Thymus (tissue), 11 donors: Measurements from ENCODE around the gene WFDC13. TPM values are rescaled to one million over a fixed set of nuclear protein-coding genes. Genes with fewer than 3 reads are reported as not detected.
"Not testable (repeated sequence)": the region's sequence is repeated elsewhere in the genome, so short reads cannot be mapped to it uniquely, and the experiment has no call there.

Source experiments
- DNase-seq, 9 donors: peaks; one replicate each; pipeline ENCODE4 v3.0.0-alpha.2; 2013; ENCODE audit warnings: low spot score in 9 of 9, low read depth in 6 of 9, missing footprints in 1 of 9
- H3K27ac ChIP-seq, 2 donors: one replicate each; pipeline ENCODE4 v1.5.1; 2013; ENCODE audit warnings: control low read depth in 1 of 2, low read depth in 1 of 2, low read length in 1 of 2, mild to moderate bottlenecking in 1 of 2, moderate library complexity in 1 of 2
- H3K27me3 ChIP-seq, 2 donors: one replicate each; pipeline ENCODE4 v1.5.1; 2013; ENCODE audit warnings: low read length in 1 of 2; ENCODE audit not compliant: control insufficient read depth in 2 of 2, insufficient read depth in 1 of 2
- H3K36me3 ChIP-seq, 2 donors: one replicate each; pipeline ENCODE4 v1.5.1; 2013; ENCODE audit warnings: low read length in 1 of 2, mild to moderate bottlenecking in 1 of 2, moderate library complexity in 1 of 2; ENCODE audit not compliant: control insufficient read depth in 2 of 2, insufficient read depth in 2 of 2
- H3K4me1 ChIP-seq, 2 donors: one replicate each; pipeline ENCODE4 v1.5.1; 2013; ENCODE audit warnings: low read length in 2 of 2; ENCODE audit not compliant: control insufficient read depth in 2 of 2, insufficient read depth in 2 of 2
- H3K4me3 ChIP-seq, 2 donors: one replicate each; pipeline ENCODE4 v1.5.1; 2013; ENCODE audit warnings: low read length in 2 of 2, control low read depth in 1 of 2, mild to moderate bottlenecking in 1 of 2
- H3K9me3 ChIP-seq, 2 donors: one replicate each; pipeline ENCODE4 v1.5.1; 2013; ENCODE audit warnings: low read length in 1 of 2, mild to moderate bottlenecking in 1 of 2; ENCODE audit not compliant: control insufficient read depth in 2 of 2, insufficient read depth in 1 of 2
- WGBS: extraction: QIAGEN DNeasy Blood & Tissue Kit; methylation state at CpG from one replicate; pipeline ENCODE4 v1.1.7; 2013; 5-methylcytosine and 5-hydroxymethylcytosine counted together
- polyA plus RNA-seq: library from polyadenylated mRNA; stranded (reverse); fragments of 200-250 nt; gene quantifications from one replicate; pipeline ENCODE4 v1.2.3, GENCODE V29; 2013
- total RNA-seq: library from RNA; stranded (reverse); fragments of 120-200 nt; gene quantifications from one replicate; pipeline ENCODE4 v1.2.4, GENCODE V29; 2013
- donor health status: healthy.

WFDC13 gene
- total and polyA plus RNA-seq, 2 donors = 0.07 TPM; not detected in 1

- no peak within 1 kb of the TSS for H3K4me3 ChIP-seq
- H3K36me3 ChIP-seq = no peaks in the 10 kb centered on the region
- H3K9me3 ChIP-seq = no peaks in the 10 kb centered on the region
- no peaks in the 10 kb centered on the region for H3K4me1 ChIP-seq
- WGBS = 97% methylated on average over 1 of the region's 1 CpG
- H3K27me3 ChIP-seq = no peaks in the 10 kb centered on the region
- no peak for DNase-seq
- no peak within 1 kb of the TSS for H3K27ac ChIP-seq
Measured at GRCh38 chr20:45704969-45705637, 3.3 kb downstream of the WFDC13 start, which contains the start of gene WFDC10B. Gene WFDC10B, minus strand, starts transcription at chr20:45705019. Its CDS starts 19,027 bp downstream, at chr20:45685992.

GRCh38 chr20:45716141-45716688 lies 14.4 kb downstream of the WFDC13 start:
- H3K9me3 ChIP-seq, H3K27ac ChIP-seq, H3K4me1 ChIP-seq, H3K27me3 ChIP-seq, H3K4me3 ChIP-seq, H3K36me3 ChIP-seq: not testable (repeated sequence)
- peak in 2 of 9 donors; percentile 0 to 16 for DNase-seq

- no peak within 1 kb of the TSS for H3K4me3 ChIP-seq
- H3K36me3 ChIP-seq = no peaks in the 10 kb centered on the region
- no peak within 1 kb of the TSS for H3K27ac ChIP-seq
- no peaks in the 10 kb centered on the region for H3K9me3 ChIP-seq
- H3K27me3 ChIP-seq = no peaks in the 10 kb centered on the region
- WGBS = 93% methylated on average over 1 of the region's 1 CpG
- H3K4me1 ChIP-seq = no peaks in the 10 kb centered on the region
- no peak for DNase-seq
Measured at GRCh38 chr20:45722047-45722446, 20.2 kb downstream of the WFDC13 start, which contains the start of gene SPINT4. Gene SPINT4, plus strand, starts transcription at chr20:45722347. Its CDS starts 21 bp downstream, at chr20:45722368.

- H3K4me1 ChIP-seq = no peaks in the 10 kb centered on the region
- H3K27me3 ChIP-seq = no peaks in the 10 kb centered on the region
- no peak overlapping the region for H3K4me3 ChIP-seq
- H3K36me3 ChIP-seq = no peaks in the 10 kb centered on the region
- H3K9me3 ChIP-seq = no peaks in the 10 kb centered on the region
- no peak overlapping the region for H3K27ac ChIP-seq
- DNase-seq = no peak
Measured at GRCh38 chr20:45725134-45725533, 23.3 kb downstream of the WFDC13 start.

- WGBS = 66% methylated on average over 2 of the region's 2 CpGs
- no peaks in the 10 kb centered on the region for H3K9me3 ChIP-seq
- H3K27ac ChIP-seq = no peak overlapping the region
- H3K4me1 ChIP-seq = no peaks in the 10 kb centered on the region
- no peaks in the 10 kb centered on the region for H3K27me3 ChIP-seq
- no peak overlapping the region for H3K4me3 ChIP-seq
- no peaks in the 10 kb centered on the region for H3K36me3 ChIP-seq
- no peak for DNase-seq
Measured at GRCh38 chr20:45727044-45727443, 25.2 kb downstream of the WFDC13 start.

- H3K27me3 ChIP-seq = no peaks in the 10 kb centered on the region
- no peak overlapping the region for H3K4me3 ChIP-seq
- no peak overlapping the region for H3K27ac ChIP-seq
- H3K9me3 ChIP-seq = peaks cover 0 to 4% of the 10 kb centered on the region in 2 donors
- DNase-seq = no peak
- H3K4me1 ChIP-seq = no peaks in the 10 kb centered on the region
- H3K36me3 ChIP-seq = no peaks in the 10 kb centered on the region
Measured at GRCh38 chr20:45732199-45732598, 30.4 kb downstream of the WFDC13 start.

GRCh38 chr20:45735552-45735951 lies 33.7 kb downstream of the WFDC13 start:
- H3K4me1 ChIP-seq = no peaks in the 10 kb centered on the region
- H3K9me3 ChIP-seq = peaks cover 0 to 4% of the 10 kb centered on the region in 2 donors
- DNase-seq = no peak
- H3K27ac ChIP-seq = no peak overlapping the region
- no peaks in the 10 kb centered on the region for H3K27me3 ChIP-seq
- 80% methylated on average over 8 of the region's 8 CpGs for WGBS
- no peak overlapping the region for H3K4me3 ChIP-seq
- H3K36me3 ChIP-seq = no peaks in the 10 kb centered on the region

- Histone ChIP-seq H3K4me1 (no peaks in the 10 kb centered on the region), H3K27ac (no peak overlapping the region), H3K36me3 (no peaks in the 10 kb centered on the region), H3K4me3 (no peak overlapping the region), H3K9me3 (peaks cover 0 to 4% of the 10 kb centered on the region in 2 donors), H3K27me3 (no peaks in the 10 kb centered on the region)
- 89% methylated on average over 23 of the region's 23 CpGs for WGBS
- DNase-seq = no peak
Measured at GRCh38 chr20:45735988-45736387, 34.1 kb downstream of the WFDC13 start.

- no peaks in the 10 kb centered on the region for H3K9me3 ChIP-seq
- H3K27ac ChIP-seq = no peak overlapping the region
- H3K27me3 ChIP-seq = no peaks in the 10 kb centered on the region
- H3K36me3 ChIP-seq = no peaks in the 10 kb centered on the region
- WGBS = 93% methylated on average over 4 of the region's 4 CpGs
- no peak for DNase-seq
- H3K4me3 ChIP-seq = no peak overlapping the region
- H3K4me1 ChIP-seq = no peaks in the 10 kb centered on the region
Measured at GRCh38 chr20:45742596-45742995, 40.8 kb downstream of the WFDC13 start.
